Central memory CD8-positive, alpha-beta T cell (primary cell): ENCODE data around the gene LIN7A.

ENCODE experiments used
- ATAC-seq: fragments of 150-1000 bp; cut with Tn5 transposase; replicated peaks from 2 replicates; pipeline ENCODE4 v1.10.0; 2022; ENCODE audit warnings: mild to moderate bottlenecking, moderate FRiP score, moderate number of reproducible peaks; ENCODE audit not compliant: poor library complexity, severe bottlenecking; ENCODE audit errors: extremely low read depth
- DNase-seq, 2 donors: peaks; one replicate each; pipeline ENCODE4 v3.0.0; 2021; ENCODE audit warnings: low spot score in 2 of 2
- H3K27ac Mint-ChIP-seq: one replicate; pipeline ENCODE4 v1.8.0; 2022; ENCODE audit warnings: low read depth, mild to moderate bottlenecking, moderate library complexity, mixed read lengths
- H3K27me3 Mint-ChIP-seq: one replicate; pipeline ENCODE4 v1.8.0; 2022; ENCODE audit warnings: mixed read lengths
- H3K36me3 Mint-ChIP-seq: one replicate; pipeline ENCODE4 v1.8.0; 2022; ENCODE audit warnings: mild to moderate bottlenecking, moderate library complexity, mixed read lengths; ENCODE audit not compliant: insufficient read depth
- H3K4me1 Mint-ChIP-seq: one replicate; pipeline ENCODE4 v1.8.0; 2022; ENCODE audit warnings: mixed read lengths
- H3K4me3 Mint-ChIP-seq: one replicate; pipeline ENCODE4 v1.8.0; 2022; ENCODE audit warnings: mild to moderate bottlenecking, moderate library complexity, mixed read lengths
- H3K9me3 Mint-ChIP-seq: one replicate; pipeline ENCODE4 v1.8.0; 2022; ENCODE audit warnings: mixed read lengths

LIN7A gene

GRCh38 chr12:80937391-80938238, at the start of gene LIN7A:
LIN7A (minus strand) TSS chr12:80937934; CDS start chr12:80937722, 212 bp downstream.
- Mint-ChIP-seq H3K9me3 (peaks cover 13% of the 10 kb centered on the region), H3K27ac (no peak within 1 kb of the TSS), H3K27me3 (no peaks in the 10 kb centered on the region), H3K4me1 (no peaks in the 10 kb centered on the region), H3K36me3 (no peaks in the 10 kb centered on the region), H3K4me3 (no peak within 1 kb of the TSS)
- ATAC-seq (no peak), DNase-seq (no peak)

- H3K4me3 Mint-ChIP-seq = no peak overlapping the region
- H3K9me3 Mint-ChIP-seq = peaks cover 25% of the 10 kb centered on the region
- no peaks in the 10 kb centered on the region for H3K36me3 Mint-ChIP-seq
- no peak overlapping the region for H3K27ac Mint-ChIP-seq
- no peaks in the 10 kb centered on the region for H3K4me1 Mint-ChIP-seq
- DNase-seq (no peak), ATAC-seq (no peak)
- H3K27me3 Mint-ChIP-seq = no peaks in the 10 kb centered on the region
These were observed 48.5 kb upstream of the LIN7A start for GRCh38 chr12:80986224-80986623.

- H3K27me3 Mint-ChIP-seq = no peaks in the 10 kb centered on the region
- DNase-seq (no peak), ATAC-seq (no peak)
- H3K4me3 Mint-ChIP-seq = no peak overlapping the region
- no peaks in the 10 kb centered on the region for H3K36me3 Mint-ChIP-seq
- H3K27ac Mint-ChIP-seq = no peak overlapping the region
- no peaks in the 10 kb centered on the region for H3K4me1 Mint-ChIP-seq
- peaks cover 10% of the 10 kb centered on the region for H3K9me3 Mint-ChIP-seq
These were observed 42.1 kb upstream of the LIN7A start for GRCh38 chr12:80979816-80980215.

- no peak for ATAC-seq
These were observed 41.5 kb upstream of the LIN7A start for GRCh38 chr12:80979251-80979650.

GRCh38 chr12:80977346-80977745, 39.6 kb upstream of the LIN7A start:
- H3K27me3 Mint-ChIP-seq = no peaks in the 10 kb centered on the region
- DNase-seq = no peak
- peaks cover 10% of the 10 kb centered on the region for H3K9me3 Mint-ChIP-seq
- no peak for ATAC-seq
- no peaks in the 10 kb centered on the region for H3K36me3 Mint-ChIP-seq
- H3K4me3 Mint-ChIP-seq = no peak overlapping the region
- no peaks in the 10 kb centered on the region for H3K4me1 Mint-ChIP-seq
- no peak overlapping the region for H3K27ac Mint-ChIP-seq

More at GRCh38 chr12:80979251-80979650, 41.5 kb upstream of the LIN7A start:
- Mint-ChIP-seq H3K27me3 (no peaks in the 10 kb centered on the region), H3K36me3 (no peaks in the 10 kb centered on the region), H3K9me3 (peaks cover 10% of the 10 kb centered on the region), H3K4me3 (no peak overlapping the region), H3K27ac (no peak overlapping the region), H3K4me1 (no peaks in the 10 kb centered on the region)
- no peak for DNase-seq

GRCh38 chr12:80968326-80968725, 30.6 kb upstream of the LIN7A start:
- DNase-seq = no peak
- no peaks in the 10 kb centered on the region for H3K36me3 Mint-ChIP-seq
- no peak overlapping the region for H3K27ac Mint-ChIP-seq
- peaks cover 10% of the 10 kb centered on the region for H3K9me3 Mint-ChIP-seq
- ATAC-seq = no peak
- H3K4me1 Mint-ChIP-seq = no peaks in the 10 kb centered on the region
- no peaks in the 10 kb centered on the region for H3K27me3 Mint-ChIP-seq
- H3K4me3 Mint-ChIP-seq = no peak overlapping the region

- Mint-ChIP-seq H3K36me3 (no peaks in the 10 kb centered on the region), H3K4me3 (no peak overlapping the region), H3K9me3 (peaks cover 11% of the 10 kb centered on the region), H3K27me3 (no peaks in the 10 kb centered on the region), H3K27ac (no peak overlapping the region), H3K4me1 (no peaks in the 10 kb centered on the region)
- ATAC-seq (no peak), DNase-seq (no peak)
These were observed 29.8 kb upstream of the LIN7A start for GRCh38 chr12:80967565-80967964.

GRCh38 chr12:80966001-80966400, 28.3 kb upstream of the LIN7A start:
- H3K4me3 Mint-ChIP-seq = no peak overlapping the region
- ATAC-seq (no peak), DNase-seq (no peak)
- no peaks in the 10 kb centered on the region for H3K4me1 Mint-ChIP-seq
- H3K9me3 Mint-ChIP-seq = peaks cover 7% of the 10 kb centered on the region
- H3K36me3 Mint-ChIP-seq = no peaks in the 10 kb centered on the region
- H3K27me3 Mint-ChIP-seq = no peaks in the 10 kb centered on the region
- no peak overlapping the region for H3K27ac Mint-ChIP-seq

GRCh38 chr12:80958162-80958561, 20.4 kb upstream of the LIN7A start:
- H3K4me3 Mint-ChIP-seq = no peak overlapping the region
- no peaks in the 10 kb centered on the region for H3K27me3 Mint-ChIP-seq
- ATAC-seq (no peak), DNase-seq (no peak)
- no peaks in the 10 kb centered on the region for H3K36me3 Mint-ChIP-seq
- no peaks in the 10 kb centered on the region for H3K4me1 Mint-ChIP-seq
- peaks cover 7% of the 10 kb centered on the region for H3K9me3 Mint-ChIP-seq
- no peak overlapping the region for H3K27ac Mint-ChIP-seq

- ATAC-seq = no peak
- Mint-ChIP-seq H3K4me3 (no peak overlapping the region), H3K27me3 (no peaks in the 10 kb centered on the region), H3K27ac (no peak overlapping the region), H3K9me3 (peaks cover 7% of the 10 kb centered on the region), H3K4me1 (no peaks in the 10 kb centered on the region), H3K36me3 (no peaks in the 10 kb centered on the region)
- DNase-seq = no peak
These were observed 17.3 kb upstream of the LIN7A start for GRCh38 chr12:80954857-80955520.

GRCh38 chr12:80952443-80952842, 14.7 kb upstream of the LIN7A start:
- Mint-ChIP-seq H3K27ac (no peak overlapping the region), H3K27me3 (no peaks in the 10 kb centered on the region), H3K4me3 (no peak overlapping the region), H3K9me3 (peaks cover 19% of the 10 kb centered on the region), H3K4me1 (no peaks in the 10 kb centered on the region), H3K36me3 (no peaks in the 10 kb centered on the region)
- ATAC-seq (no peak), DNase-seq (no peak)

- Mint-ChIP-seq H3K9me3 (peaks cover 28% of the 10 kb centered on the region), H3K27me3 (no peaks in the 10 kb centered on the region), H3K36me3 (no peaks in the 10 kb centered on the region), H3K4me3 (no peak overlapping the region), H3K27ac (no peak overlapping the region), H3K4me1 (no peaks in the 10 kb centered on the region)
- no peak for ATAC-seq
- no peak for DNase-seq
These were observed 8.9 kb upstream of the LIN7A start for GRCh38 chr12:80946591-80946990.

GRCh38 chr12:80943338-80943737, 5.6 kb upstream of the LIN7A start:
- H3K9me3 Mint-ChIP-seq = peaks cover 25% of the 10 kb centered on the region
- no peaks in the 10 kb centered on the region for H3K36me3 Mint-ChIP-seq
- no peak for ATAC-seq
- H3K27ac Mint-ChIP-seq = no peak overlapping the region
- no peak for DNase-seq
- H3K27me3 Mint-ChIP-seq = no peaks in the 10 kb centered on the region
- no peak overlapping the region for H3K4me3 Mint-ChIP-seq
- no peaks in the 10 kb centered on the region for H3K4me1 Mint-ChIP-seq
